Measurements from ENCODE around the gene IFI27L1.

IFI27L1 gene

GRCh38 chr14:94040796-94041195, 40.3 kb upstream of the IFI27L1 start:
- no peak overlapping the region for H3K4me2 ChIP-seq (ENCODE audit: low read length)
- H3K9ac ChIP-seq (ENCODE audit: low read length), result no peak overlapping the region
- H3K4me1 ChIP-seq (ENCODE audit: low read length), result no peaks in the 10 kb centered on the region
- H3K27me3 ChIP-seq (ENCODE audit: low read depth, low read length), result no peaks in the 10 kb centered on the region
- H3K4me3 ChIP-seq (ENCODE audit: low read length), result no peak overlapping the region
- no peak overlapping the region for H3K27ac ChIP-seq (ENCODE audit: low read length)
- peaks cover 14% of the 10 kb centered on the region for H3K36me3 ChIP-seq (replicated peaks; ENCODE audit: low read depth, low read length)
- H4K20me1 ChIP-seq (ENCODE audit: insufficient read depth, low read length), result no peaks in the 10 kb centered on the region
- no peaks in the 10 kb centered on the region for H3K79me2 ChIP-seq (ENCODE audit: low read length)
- no peak overlapping the region for H2AFZ ChIP-seq (ENCODE audit: low read depth, low read length)
- no peaks in the 10 kb centered on the region for H3K9me3 ChIP-seq (ENCODE audit: insufficient read depth, low read length)
- no peak for TF ChIP-seq CTCF (IDR thresholded peaks at IDR 0.05; ENCODE audit: low read depth, low read length)
- no peak for TF ChIP-seq EZH2phosphoT487 (IDR thresholded peaks at IDR 0.05; ENCODE audit: low read depth)

- TF ChIP-seq CTCF (IDR thresholded peaks at IDR 0.05; ENCODE audit: low read depth, low read length) (no peak), EZH2phosphoT487 (IDR thresholded peaks at IDR 0.05; ENCODE audit: low read depth) (no peak)
- H3K4me2 ChIP-seq (ENCODE audit: low read length), result no peak overlapping the region
- H3K4me1 ChIP-seq (ENCODE audit: low read length), result no peaks in the 10 kb centered on the region
Observed at GRCh38 chr14:94041551-94042346, 39.4 kb upstream of the IFI27L1 start.

GRCh38 chr14:94042433-94043091, 38.5 kb upstream of the IFI27L1 start:
- H4K20me1 ChIP-seq (ENCODE audit: insufficient read depth, low read length), result no peaks in the 10 kb centered on the region
- no peaks in the 10 kb centered on the region for H3K4me1 ChIP-seq (ENCODE audit: low read length)
- H3K4me2 ChIP-seq (ENCODE audit: low read length), result no peak overlapping the region
- no peak overlapping the region for H3K9ac ChIP-seq (ENCODE audit: low read length)
- no peak overlapping the region for H3K4me3 ChIP-seq (ENCODE audit: low read length)
- no peaks in the 10 kb centered on the region for H3K9me3 ChIP-seq (ENCODE audit: insufficient read depth, low read length)
- no peaks in the 10 kb centered on the region for H3K79me2 ChIP-seq (ENCODE audit: low read length)
- no peak overlapping the region for H3K27ac ChIP-seq (ENCODE audit: low read length)
- TF ChIP-seq EZH2phosphoT487 (IDR thresholded peaks at IDR 0.05; ENCODE audit: low read depth), result no peak
- H3K36me3 ChIP-seq (replicated peaks; ENCODE audit: low read depth, low read length), result peaks cover 26% of the 10 kb centered on the region
- H2AFZ ChIP-seq (ENCODE audit: low read depth, low read length), result no peak overlapping the region
- no peaks in the 10 kb centered on the region for H3K27me3 ChIP-seq (ENCODE audit: low read depth, low read length)

More at GRCh38 chr14:94041551-94042346, 39.4 kb upstream of the IFI27L1 start:
- no peak overlapping the region for H3K27ac ChIP-seq (ENCODE audit: low read length)
- no peaks in the 10 kb centered on the region for H3K27me3 ChIP-seq (ENCODE audit: low read depth, low read length)
- H3K79me2 ChIP-seq (ENCODE audit: low read length), result no peaks in the 10 kb centered on the region
- peaks cover 19% of the 10 kb centered on the region for H3K36me3 ChIP-seq (replicated peaks; ENCODE audit: low read depth, low read length)
- H4K20me1 ChIP-seq (ENCODE audit: insufficient read depth, low read length), result no peaks in the 10 kb centered on the region
- H3K9me3 ChIP-seq (ENCODE audit: insufficient read depth, low read length), result no peaks in the 10 kb centered on the region
- no peak overlapping the region for H2AFZ ChIP-seq (ENCODE audit: low read depth, low read length)
- H3K4me3 ChIP-seq (ENCODE audit: low read length), result no peak overlapping the region
- H3K9ac ChIP-seq (ENCODE audit: low read length), result no peak overlapping the region

- H3K9me3 ChIP-seq (ENCODE audit: insufficient read depth, low read length), result no peaks in the 10 kb centered on the region
- no peaks in the 10 kb centered on the region for H3K79me2 ChIP-seq (ENCODE audit: low read length)
- H3K36me3 ChIP-seq (replicated peaks; ENCODE audit: low read depth, low read length), result peaks cover 33% of the 10 kb centered on the region
- no peaks in the 10 kb centered on the region for H3K27me3 ChIP-seq (ENCODE audit: low read depth, low read length)
- H3K4me2 ChIP-seq (ENCODE audit: low read length), result no peak overlapping the region
- no peaks in the 10 kb centered on the region for H3K4me1 ChIP-seq (ENCODE audit: low read length)
- no peak overlapping the region for H3K4me3 ChIP-seq (ENCODE audit: low read length)
- H4K20me1 ChIP-seq (ENCODE audit: insufficient read depth, low read length), result no peaks in the 10 kb centered on the region
- no peak overlapping the region for H3K27ac ChIP-seq (ENCODE audit: low read length)
- no peak overlapping the region for H2AFZ ChIP-seq (ENCODE audit: low read depth, low read length)
- H3K9ac ChIP-seq (ENCODE audit: low read length), result no peak overlapping the region
- TF ChIP-seq EZH2phosphoT487 (IDR thresholded peaks at IDR 0.05; ENCODE audit: low read depth) (no peak), CTCF (IDR thresholded peaks at IDR 0.05; ENCODE audit: low read depth, low read length) (no peak)
Observed at GRCh38 chr14:94043111-94043755, 37.9 kb upstream of the IFI27L1 start.
